Urothelium cell line (cell line): ENCODE data around the gene ATG5.

Source experiments
- DNase-seq: peaks from one replicate; pipeline ENCODE4 v3.0.0; 2011; ENCODE audit warnings: low spot score, mixed read lengths
- FAIRE-seq: peaks from 2 replicates; lab custom pipeline; 2011; peaks lifted over from hg19 to GRCh38; lab: Jason Lieb, UNC

ATG5 gene

GRCh38 chr6:106227612-106228507, 97.7 kb downstream of the ATG5 start:
- DNase-seq (no peak), FAIRE-seq (no peak)

- DNase-seq = no peak
- no peak for FAIRE-seq
Observed at GRCh38 chr6:106226676-106227075, 98.9 kb downstream of the ATG5 start.

- FAIRE-seq (no peak), DNase-seq (no peak)
Observed at GRCh38 chr6:106225581-106225980, 100.0 kb downstream of the ATG5 start.

- FAIRE-seq (no peak), DNase-seq (peak; percentile 6)
Observed at GRCh38 chr6:106223300-106223930, 102.1 kb downstream of the ATG5 start.

GRCh38 chr6:106220485-106220884, 105.1 kb downstream of the ATG5 start:
- DNase-seq (no peak), FAIRE-seq (no peak)

GRCh38 chr6:106216527-106216926, 109.0 kb downstream of the ATG5 start:
- DNase-seq (no peak), FAIRE-seq (no peak)

- FAIRE-seq (no peak), DNase-seq (no peak)
Observed at GRCh38 chr6:106215608-106216007, 110.0 kb downstream of the ATG5 start.

GRCh38 chr6:106214531-106214930, 111.0 kb downstream of the ATG5 start:
- DNase-seq = no peak
- no peak for FAIRE-seq

- FAIRE-seq (no peak), DNase-seq (no peak)
Observed at GRCh38 chr6:106213660-106214289, 111.8 kb downstream of the ATG5 start.

- DNase-seq (no peak), FAIRE-seq (no peak)
Observed at GRCh38 chr6:106212576-106212975, 113.0 kb downstream of the ATG5 start.

GRCh38 chr6:106206905-106207304, 118.7 kb downstream of the ATG5 start:
- DNase-seq (no peak), FAIRE-seq (no peak)

- no peak for FAIRE-seq
- DNase-seq = no peak
Observed at GRCh38 chr6:106204961-106205360, 120.6 kb downstream of the ATG5 start.

GRCh38 chr6:106199998-106200397, 125.6 kb downstream of the ATG5 start:
- FAIRE-seq = no peak

GRCh38 chr6:106199331-106199730, 126.2 kb downstream of the ATG5 start:
- DNase-seq (no peak), FAIRE-seq (no peak)

More at GRCh38 chr6:106199998-106200397, 125.6 kb downstream of the ATG5 start:
- no peak for DNase-seq

- DNase-seq (no peak), FAIRE-seq (no peak)
Observed at GRCh38 chr6:106197441-106197840, 128.1 kb downstream of the ATG5 start.

GRCh38 chr6:106194949-106195921, 130.3 kb downstream of the ATG5 start:
- FAIRE-seq (no peak), DNase-seq (no peak)

GRCh38 chr6:106192824-106193223, 132.7 kb downstream of the ATG5 start:
- FAIRE-seq (no peak), DNase-seq (no peak)

- no peak for DNase-seq
- FAIRE-seq = no peak
Observed at GRCh38 chr6:106188104-106188794, 137.3 kb downstream of the ATG5 start.

- FAIRE-seq = no peak
- DNase-seq = no peak
Observed at GRCh38 chr6:106187424-106187982, 138.1 kb downstream of the ATG5 start.

- FAIRE-seq = no peak
- DNase-seq = no peak
Observed at GRCh38 chr6:106186714-106187113, 138.8 kb downstream of the ATG5 start.
